GM20431 (cell line): ENCODE data around the gene EPC1.

ENCODE experiments used
- in situ Hi-C: fragments of 300-500 bp; cut with MseI, MboI; formaldehyde crosslinking; loops from one replicate; pipeline ENCODE4 v1.15.0; 2020; ENCODE audit warnings: low sequenced_read_pairs; ENCODE audit not compliant: unreplicated experiment

Gene EPC1

GRCh38 chr10:32341596-32341995, 5.4 kb downstream of the EPC1 start:
- in situ Hi-C loops, result no loop called here

- in situ Hi-C loops, result no loop called here
Measured at GRCh38 chr10:32340596-32341180, 6.3 kb downstream of the EPC1 start.

- in situ Hi-C loops, result no loop called here
Measured at GRCh38 chr10:32338262-32338661, 8.7 kb downstream of the EPC1 start.

- in situ Hi-C loops, result no loop called here
Measured at GRCh38 chr10:32337350-32337749, 9.6 kb downstream of the EPC1 start.

GRCh38 chr10:32333849-32334248, 13.1 kb downstream of the EPC1 start:
- in situ Hi-C loops, result no loop called here

- in situ Hi-C loops, result no loop called here
Measured at GRCh38 chr10:32332299-32332750, 14.6 kb downstream of the EPC1 start.

GRCh38 chr10:32331606-32332005, 15.4 kb downstream of the EPC1 start:
- in situ Hi-C loops, result no loop called here

GRCh38 chr10:32330214-32330613, 16.7 kb downstream of the EPC1 start:
- in situ Hi-C loops, result no loop called here

- in situ Hi-C loops, result no loop called here
Measured at GRCh38 chr10:32329061-32329460, 17.9 kb downstream of the EPC1 start.

GRCh38 chr10:32328499-32328898, 18.5 kb downstream of the EPC1 start:
- in situ Hi-C loops, result no loop called here

GRCh38 chr10:32327364-32327691, 19.6 kb downstream of the EPC1 start:
- in situ Hi-C loops, result no loop called here

GRCh38 chr10:32326680-32327363, 20.1 kb downstream of the EPC1 start:
- in situ Hi-C loops, result no loop called here

- in situ Hi-C loops, result no loop called here
Measured at GRCh38 chr10:32326119-32326518, 20.8 kb downstream of the EPC1 start.

- in situ Hi-C loops, result no loop called here
Measured at GRCh38 chr10:32323051-32323450, 23.9 kb downstream of the EPC1 start.

- in situ Hi-C loops, result no loop called here
Measured at GRCh38 chr10:32321016-32321631, 25.8 kb downstream of the EPC1 start.

- in situ Hi-C loops, result no loop called here
Measured at GRCh38 chr10:32318476-32318896, 28.5 kb downstream of the EPC1 start.

- in situ Hi-C loops, result no loop called here
Measured at GRCh38 chr10:32317795-32318357, 29.1 kb downstream of the EPC1 start.

GRCh38 chr10:32315424-32315823, 31.5 kb downstream of the EPC1 start:
- in situ Hi-C loops, result no loop called here

GRCh38 chr10:32314588-32314987, 32.4 kb downstream of the EPC1 start:
- in situ Hi-C loops, result no loop called here

- in situ Hi-C loops, result no loop called here
Measured at GRCh38 chr10:32308027-32308603, 38.8 kb downstream of the EPC1 start.

- in situ Hi-C loops, result no loop called here
Measured at GRCh38 chr10:32307609-32308008, 39.3 kb downstream of the EPC1 start.
